AG08396 (cell line): ENCODE measurements around the gene PIK3R3.
"Not testable (repeated sequence)": the region's sequence is repeated elsewhere in the genome, so short reads cannot be mapped to it uniquely, and the experiment has no call there.

Experiments
- DNase-seq: peaks from one replicate; pipeline ENCODE4 v3.0.0; 2012; ENCODE audit warnings: low spot score, mixed read lengths

The PIK3R3 gene

GRCh38 chr1:46065405-46065804 lies 67.0 kb downstream of the PIK3R3 start:
- no peak for DNase-seq

- DNase-seq = no peak
Observed at GRCh38 chr1:46064708-46065107, 67.7 kb downstream of the PIK3R3 start.

DNA sequence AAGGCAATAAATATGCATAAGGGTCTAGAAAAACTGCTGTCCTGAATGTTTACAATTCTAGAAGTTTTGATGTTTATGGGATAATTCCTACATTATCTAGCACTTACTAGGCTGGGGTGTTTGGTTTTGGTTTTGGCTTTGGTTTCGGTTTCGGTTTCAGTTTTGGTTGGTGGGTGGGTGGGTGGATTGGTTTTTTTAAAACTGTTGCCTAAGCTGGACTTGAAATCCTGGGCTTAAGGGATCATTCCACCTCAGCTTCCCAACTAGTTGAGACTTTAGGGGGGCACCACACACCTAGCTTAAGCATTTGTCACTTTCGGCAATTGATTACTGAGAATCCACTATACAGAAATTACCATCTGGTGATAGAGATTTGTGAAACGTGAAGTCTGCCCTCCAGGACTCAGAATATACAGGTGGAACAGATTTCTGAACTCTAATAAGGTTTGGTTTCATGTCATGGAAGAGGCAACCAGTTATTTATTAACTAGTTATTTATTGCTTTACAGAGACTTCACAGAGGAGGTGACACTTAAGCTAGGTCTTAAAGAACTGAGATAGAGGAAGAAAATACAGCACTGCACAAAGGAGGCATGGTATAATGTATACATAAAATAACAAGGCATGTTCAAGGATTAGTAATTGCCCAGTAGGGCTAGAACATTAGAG lies 69.6 kb downstream of the PIK3R3 start:
- DNase-seq = peak; percentile 18

- DNase-seq = no peak
Observed at GRCh38 chr1:46061146-46061545, 71.3 kb downstream of the PIK3R3 start.

DNA sequence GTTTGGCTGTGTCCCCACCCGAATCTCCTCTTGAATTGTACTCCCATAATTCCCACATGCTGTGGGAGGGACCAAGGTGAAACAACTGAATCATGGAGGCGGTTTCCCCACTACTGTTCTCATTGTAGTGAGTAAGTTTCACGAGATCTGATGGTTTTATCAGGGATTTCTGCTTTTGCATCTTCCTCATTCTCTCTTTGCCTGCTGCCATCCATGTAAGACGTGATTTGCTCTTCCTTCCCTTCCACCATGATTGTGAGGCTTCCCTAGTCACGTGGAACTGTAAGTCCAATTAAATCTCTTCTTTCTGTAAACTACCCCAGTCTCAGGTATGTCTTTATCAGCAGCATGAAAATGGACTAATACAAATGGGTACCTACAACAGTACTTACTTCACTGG lies 73.5 kb downstream of the PIK3R3 start:
- DNase-seq = no peak

DNA sequence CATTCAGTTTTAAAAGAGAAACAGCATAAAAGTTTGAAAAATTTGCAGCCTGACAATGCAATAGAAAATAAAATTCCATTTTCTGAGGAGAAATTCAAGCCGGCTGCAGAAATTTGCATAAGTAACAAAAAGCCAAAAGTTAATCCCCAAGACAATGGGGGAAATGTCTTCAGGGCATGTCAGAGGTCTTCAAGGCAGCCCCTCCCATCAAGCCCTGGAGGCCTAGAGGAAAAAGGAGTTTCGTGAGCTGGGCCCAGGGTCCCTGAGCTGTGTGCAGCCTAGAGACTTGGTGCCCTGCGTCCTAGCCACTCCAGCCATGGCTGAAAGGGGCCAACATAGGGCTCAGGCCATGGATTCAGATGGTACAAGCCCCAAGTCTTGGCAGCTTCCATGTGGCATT lies 74.6 kb downstream of the PIK3R3 start:
- no peak for DNase-seq

DNA sequence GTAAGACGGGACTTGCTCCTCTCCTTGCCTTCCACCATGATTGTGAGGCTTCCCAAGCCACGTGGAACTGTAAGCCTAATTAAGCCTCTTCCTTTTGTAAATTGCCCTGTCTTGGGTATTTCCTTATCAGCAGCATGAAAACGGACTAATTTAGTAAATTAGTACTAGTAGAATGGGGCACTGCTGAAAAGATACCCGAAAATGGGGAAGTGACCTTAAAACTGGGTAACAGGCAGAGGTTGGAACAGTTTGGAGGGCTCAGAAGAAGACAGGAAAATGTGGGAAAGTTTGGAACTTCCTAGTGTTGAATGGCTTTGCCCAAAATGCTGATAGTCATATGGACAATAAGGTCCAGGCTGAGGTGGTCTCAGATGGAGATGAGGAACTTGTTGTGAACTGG lies 75.2 kb downstream of the PIK3R3 start:
- DNase-seq = not testable (repeated sequence)

DNA sequence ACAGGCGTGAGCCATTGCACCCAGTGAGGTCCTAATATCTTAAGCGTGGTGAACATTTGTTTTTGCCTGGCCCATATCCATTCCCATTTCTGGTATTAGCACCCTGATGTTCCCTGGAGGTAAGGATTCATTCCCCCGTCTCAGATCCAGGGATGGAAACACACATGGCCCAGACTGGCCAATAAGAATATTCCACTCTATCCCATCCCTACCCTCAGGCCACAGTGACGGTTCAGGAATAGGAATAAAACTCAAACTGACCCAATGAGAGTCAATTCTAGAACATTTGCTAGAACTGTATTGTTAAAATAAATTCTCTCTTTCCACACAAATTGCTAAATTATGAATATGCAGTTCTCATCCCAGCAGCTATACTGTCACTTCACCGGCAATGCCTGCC lies 76.1 kb downstream of the PIK3R3 start:
- DNase-seq = no peak

GRCh38 chr1:46053734-46054133 lies 78.7 kb downstream of the PIK3R3 start:
- DNase-seq = no peak

- DNase-seq = no peak
Observed at GRCh38 chr1:46044116-46044515, 88.3 kb downstream of the PIK3R3 start.

- no peak for DNase-seq
Observed at GRCh38 chr1:46043458-46044017, 88.9 kb downstream of the PIK3R3 start.

DNA sequence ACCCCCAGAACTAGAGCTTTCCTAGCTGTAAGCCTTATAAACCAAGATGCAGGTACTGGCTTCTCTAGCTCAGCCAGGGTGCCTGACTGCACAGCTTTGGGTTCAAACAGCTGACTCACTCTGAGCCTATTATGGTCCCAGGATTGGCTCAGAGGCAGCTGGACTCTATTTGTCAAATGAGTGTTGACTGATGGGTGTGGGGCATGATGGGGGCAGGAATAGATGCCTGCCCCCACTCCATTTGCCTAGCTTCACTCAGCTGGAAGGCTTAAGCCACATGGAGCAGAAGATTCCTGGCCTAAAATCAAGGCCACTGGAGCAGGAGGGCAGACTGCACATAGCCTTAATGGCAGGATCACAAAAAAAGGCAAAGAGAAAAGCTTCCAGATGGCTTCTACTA lies 90.5 kb downstream of the PIK3R3 start:
- DNase-seq = no peak

DNA sequence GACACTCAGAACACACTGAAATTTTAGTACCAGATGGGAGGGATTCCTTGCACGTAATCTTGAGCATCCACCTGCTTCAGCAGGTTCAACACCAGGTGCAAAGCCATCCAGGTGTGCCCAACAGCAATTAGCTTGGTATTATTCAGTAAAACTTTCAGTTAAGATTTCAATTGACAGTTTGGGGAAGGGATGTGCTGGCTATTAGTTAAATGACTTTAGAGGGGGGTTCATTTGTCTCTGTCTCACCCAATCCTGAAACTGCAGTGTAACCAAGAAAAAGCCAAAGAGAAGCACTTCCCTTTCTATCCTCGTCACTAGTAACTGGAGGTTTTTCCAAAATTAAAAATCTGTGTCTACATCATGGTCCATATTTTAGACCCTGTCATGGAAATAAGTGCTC lies 90.9 kb downstream of the PIK3R3 start:
- DNase-seq = no peak

DNA sequence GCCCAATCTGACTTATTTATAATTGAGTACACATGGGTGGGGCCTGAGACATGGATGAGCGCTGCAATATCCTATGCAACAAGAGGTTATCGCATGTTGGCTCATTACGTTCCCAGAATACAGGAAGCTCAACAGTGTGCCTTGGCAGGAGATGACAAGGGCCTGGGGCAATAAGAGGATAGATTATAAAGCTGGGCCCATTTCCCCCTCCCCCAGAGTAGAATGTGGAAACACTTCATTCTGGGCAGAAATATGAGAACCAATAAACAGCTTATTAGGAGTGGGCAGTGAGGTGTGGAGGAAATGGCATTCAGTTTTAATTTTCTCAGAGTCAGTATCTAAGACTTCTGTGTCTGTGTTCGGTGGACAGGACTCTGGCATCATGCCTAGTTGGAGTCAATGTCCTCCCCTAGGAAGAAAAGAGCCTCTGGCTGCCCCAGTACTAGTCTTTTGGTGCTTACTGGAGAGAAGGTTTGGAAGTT lies 92.8 kb downstream of the PIK3R3 start:
- no peak for DNase-seq

GRCh38 chr1:46036894-46037839 lies 95.3 kb downstream of the PIK3R3 start:
- DNase-seq = peak; percentile 88

- no peak for DNase-seq
Observed at GRCh38 chr1:46034601-46035516, 97.6 kb downstream of the PIK3R3 start.

GRCh38 chr1:46030876-46031660 lies 101.4 kb downstream of the PIK3R3 start:
- DNase-seq = no peak

DNA sequence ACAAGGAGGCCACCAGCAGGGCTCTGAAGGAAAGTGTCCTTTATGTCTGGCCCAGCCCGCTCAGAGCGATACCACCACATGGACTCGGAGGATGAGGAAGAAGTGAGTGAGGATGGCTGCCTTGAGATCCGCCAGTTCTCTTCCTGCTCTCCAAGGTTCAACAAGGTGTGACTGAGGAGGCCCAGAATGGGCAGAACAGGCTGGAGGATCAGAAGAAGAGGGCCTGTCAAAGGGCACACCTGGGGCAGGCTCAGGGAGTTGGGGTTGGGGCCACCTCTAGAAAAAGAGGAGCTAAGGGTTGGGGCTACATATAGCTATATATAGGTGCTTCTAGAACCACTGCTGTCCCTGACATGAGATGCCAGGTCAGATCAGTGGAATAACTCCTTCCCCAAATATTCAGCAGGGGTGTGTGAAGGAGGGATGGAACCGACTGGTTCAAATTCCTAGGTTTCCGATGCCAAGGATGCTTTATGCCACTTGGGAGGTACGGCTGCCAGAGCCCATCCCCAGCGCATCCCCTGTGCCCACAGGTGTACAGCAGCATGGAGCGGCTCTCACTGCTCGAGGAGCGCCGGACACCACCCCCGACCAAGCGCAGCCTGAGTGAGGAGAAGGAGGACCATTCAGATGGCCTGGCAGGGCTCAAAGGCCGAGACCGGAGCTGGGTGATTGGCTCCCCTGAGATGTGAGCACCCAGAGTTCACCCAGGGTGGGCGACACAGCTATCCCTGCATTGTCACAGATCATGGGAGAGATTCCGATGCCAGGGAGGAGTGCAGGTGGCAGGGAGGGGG lies 102.2 kb downstream of the PIK3R3 start:
- DNase-seq = no peak

GRCh38 chr1:46027788-46028573 lies 104.4 kb downstream of the PIK3R3 start:
- DNase-seq = no peak
